ENCODE data around the gene SLC12A3.

- TF ChIP-seq CTCF (IDR thresholded peaks at IDR 0.05) (no peak), ZFX (IDR thresholded peaks at IDR 0.05; ENCODE audit: borderline replicate concordance) (no peak)
Observed at GRCh38 chr16:56848029-56848936, 16.7 kb upstream of the SLC12A3 start.
